GM23338 (cell line): ENCODE data around the gene WFS1. TPM values are rescaled to one million over a fixed set of nuclear protein-coding genes. Genes with fewer than 3 reads are reported as not detected.

Source experiments
- ATAC-seq: fragments of 200-7000 bp; cut with Tn5 transposase; 3 replicates; pipeline ENCODE4 v1.9.1; 2020
- DNase-seq: peaks from one replicate; pipeline ENCODE4 v3.0.0-alpha.2; 2015; ENCODE audit warnings: low spot score
- H2AFZ ChIP-seq: fragments of 200-600 bp; sonication (generic); 2 replicates; pipeline ENCODE4 v1.8.0; 2016; ENCODE audit warnings: antibody characterized with exemption, mild to moderate bottlenecking, moderate library complexity
- H3F3A ChIP-seq: fragments of 200-600 bp; sonication (generic); replicated peaks from 2 replicates; pipeline ENCODE4 v1.8.0; 2017; ENCODE audit warnings: antibody characterized with exemption, mixed run types, low read depth
- H3K27ac ChIP-seq: fragments of 200-600 bp; sonication (generic); 2 replicates; pipeline ENCODE4 v1.6.1; 2016; ENCODE audit warnings: low read depth
- H3K27me3 ChIP-seq: fragments of 200-600 bp; sonication (generic); 2 replicates; pipeline ENCODE4 v1.8.0; 2016; ENCODE audit warnings: mild to moderate bottlenecking, mixed run types, moderate library complexity; ENCODE audit not compliant: insufficient read depth
- H3K36me3 ChIP-seq: fragments of 200-600 bp; sonication (generic); 2 replicates; pipeline ENCODE4 v1.8.0; 2016; ENCODE audit warnings: mild to moderate bottlenecking; ENCODE audit not compliant: insufficient read depth
- H3K4me1 ChIP-seq: fragments of 200-600 bp; sonication (generic); 2 replicates; pipeline ENCODE4 v1.8.0; 2016; ENCODE audit warnings: mild to moderate bottlenecking, moderate library complexity; ENCODE audit not compliant: insufficient read depth
- H3K4me2 ChIP-seq: fragments of 200-600 bp; sonication (generic); 2 replicates; pipeline ENCODE4 v1.7.1; 2017; ENCODE audit warnings: mixed run types
- H3K4me3 ChIP-seq: fragments of 200-600 bp; sonication (generic); 2 replicates; pipeline ENCODE4 v1.6.1; 2016; ENCODE audit warnings: mixed run types
- H3K79me2 ChIP-seq: fragments of 200-600 bp; sonication (generic); replicated peaks from 2 replicates; pipeline ENCODE4 v1.8.0; 2017; ENCODE audit warnings: mild to moderate bottlenecking; ENCODE audit not compliant: insufficient read depth
- H3K9me2 ChIP-seq: fragments of 200-600 bp; sonication (generic); 2 replicates; pipeline ENCODE4 v1.8.0; 2017; ENCODE audit not compliant: insufficient read depth
- H4K20me1 ChIP-seq: fragments of 200-600 bp; sonication (generic); replicated peaks from 2 replicates; pipeline ENCODE4 v1.8.0; 2017; ENCODE audit warnings: mild to moderate bottlenecking; ENCODE audit not compliant: insufficient read depth
- H3K27ac Mint-ChIP-seq: 2 replicates; pipeline ENCODE4 v1.8.0; 2020; ENCODE audit warnings: inconsistent platforms, mild to moderate bottlenecking, moderate library complexity, mixed read lengths
- H3K27me3 Mint-ChIP-seq: 3 replicates; pipeline ENCODE4 v1.8.0; 2022; ENCODE audit warnings: low read depth, mild to moderate bottlenecking, moderate library complexity, mixed read lengths, inconsistent platforms; ENCODE audit not compliant: insufficient read depth, poor library complexity
- H3K36me3 Mint-ChIP-seq: 3 replicates; pipeline ENCODE4 v1.8.0; 2021; ENCODE audit warnings: low read depth, mild to moderate bottlenecking, inconsistent platforms, moderate library complexity, mixed read lengths
- H3K4me1 Mint-ChIP-seq: 3 replicates; pipeline ENCODE4 v1.8.0; 2020; ENCODE audit warnings: mild to moderate bottlenecking, inconsistent platforms, mixed read lengths
- H3K4me3 Mint-ChIP-seq: 3 replicates; pipeline ENCODE4 v1.8.0; 2021; ENCODE audit warnings: moderate library complexity, mild to moderate bottlenecking, inconsistent platforms, mixed read lengths
- H3K9me3 Mint-ChIP-seq: 3 replicates; pipeline ENCODE4 v1.8.0; 2020; ENCODE audit warnings: moderate library complexity, mild to moderate bottlenecking, inconsistent platforms, mixed read lengths
- CREB1 ChIP-seq: fragments of 250-450 bp; sonication (Bioruptor Pico); IDR thresholded peaks from 2 replicates; pipeline ENCODE4 v1.5.0; 2020; ENCODE audit warnings: low read depth, mild to moderate bottlenecking, moderate library complexity
- polyA plus RNA-seq: library from polyadenylated mRNA; unstranded; fragments of >200 nt; fragmentation: Nextera tagmentation; extraction: Ambion mirVana; gene quantifications from 2 replicates; pipeline ENCODE4 v1.2.1, GENCODE V29; 2016
- total RNA-seq: library from RNA; depleted of rRNA; stranded (reverse); fragments of >200 nt; shearing (Covaris generic); gene quantifications from 2 replicates; pipeline ENCODE4 v1.2.3, GENCODE V29; 2014
- TF ChIP-seq, protein P1 (sequence below), 2 experiments: fragments of 200-600 bp in 1 of 2; sonication (generic) in 1 of 2; conservative IDR thresholded peaks; 2 replicates each; pipeline versions ENCODE4 v1.5.1 to v1.6.1; 2016 to 2017; ENCODE audit warnings: antibody characterized with exemption in 2 of 2, low read depth in 2 of 2, mild to moderate bottlenecking in 2 of 2, moderate library complexity in 1 of 2
- TF ChIP-seq, protein P2 (sequence below): fragments of 250-450 bp; sonication (Bioruptor Pico); IDR thresholded peaks from 2 replicates; pipeline ENCODE4 v1.5.0; 2020; ENCODE audit warnings: mild to moderate bottlenecking, moderate library complexity

Gene WFS1
- total and polyA plus RNA-seq, 2 experiments from 2014 or later = 24.7 to 45.4 TPM

DNA sequence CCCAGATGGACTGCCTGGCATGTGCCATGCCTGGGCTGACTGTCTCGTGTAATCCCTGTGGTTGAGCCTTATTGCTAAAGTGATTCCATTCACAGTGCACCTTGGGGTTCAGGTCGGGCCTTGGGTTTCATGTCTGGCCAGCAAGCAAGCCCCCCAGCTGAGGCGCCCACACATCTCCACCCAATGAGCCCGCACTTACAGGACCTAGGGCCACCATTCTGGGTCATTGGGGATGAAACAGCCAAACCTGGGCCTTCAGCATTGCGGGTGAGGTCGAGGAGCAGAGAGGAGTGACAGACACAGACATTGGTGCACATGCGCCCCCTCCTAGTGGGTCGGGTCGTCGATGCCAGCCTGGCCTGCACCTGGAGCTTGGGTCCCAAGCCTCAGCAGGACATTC is 21.3 kb upstream of the WFS1 start (continued):
- TF ChIP-seq, protein P1, sequence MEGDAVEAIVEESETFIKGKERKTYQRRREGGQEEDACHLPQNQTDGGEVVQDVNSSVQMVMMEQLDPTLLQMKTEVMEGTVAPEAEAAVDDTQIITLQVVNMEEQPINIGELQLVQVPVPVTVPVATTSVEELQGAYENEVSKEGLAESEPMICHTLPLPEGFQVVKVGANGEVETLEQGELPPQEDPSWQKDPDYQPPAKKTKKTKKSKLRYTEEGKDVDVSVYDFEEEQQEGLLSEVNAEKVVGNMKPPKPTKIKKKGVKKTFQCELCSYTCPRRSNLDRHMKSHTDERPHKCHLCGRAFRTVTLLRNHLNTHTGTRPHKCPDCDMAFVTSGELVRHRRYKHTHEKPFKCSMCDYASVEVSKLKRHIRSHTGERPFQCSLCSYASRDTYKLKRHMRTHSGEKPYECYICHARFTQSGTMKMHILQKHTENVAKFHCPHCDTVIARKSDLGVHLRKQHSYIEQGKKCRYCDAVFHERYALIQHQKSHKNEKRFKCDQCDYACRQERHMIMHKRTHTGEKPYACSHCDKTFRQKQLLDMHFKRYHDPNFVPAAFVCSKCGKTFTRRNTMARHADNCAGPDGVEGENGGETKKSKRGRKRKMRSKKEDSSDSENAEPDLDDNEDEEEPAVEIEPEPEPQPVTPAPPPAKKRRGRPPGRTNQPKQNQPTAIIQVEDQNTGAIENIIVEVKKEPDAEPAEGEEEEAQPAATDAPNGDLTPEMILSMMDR (conservative IDR thresholded peaks at IDR 0.05; ENCODE audit: low read depth in 2 of 2) = no peak

DNA sequence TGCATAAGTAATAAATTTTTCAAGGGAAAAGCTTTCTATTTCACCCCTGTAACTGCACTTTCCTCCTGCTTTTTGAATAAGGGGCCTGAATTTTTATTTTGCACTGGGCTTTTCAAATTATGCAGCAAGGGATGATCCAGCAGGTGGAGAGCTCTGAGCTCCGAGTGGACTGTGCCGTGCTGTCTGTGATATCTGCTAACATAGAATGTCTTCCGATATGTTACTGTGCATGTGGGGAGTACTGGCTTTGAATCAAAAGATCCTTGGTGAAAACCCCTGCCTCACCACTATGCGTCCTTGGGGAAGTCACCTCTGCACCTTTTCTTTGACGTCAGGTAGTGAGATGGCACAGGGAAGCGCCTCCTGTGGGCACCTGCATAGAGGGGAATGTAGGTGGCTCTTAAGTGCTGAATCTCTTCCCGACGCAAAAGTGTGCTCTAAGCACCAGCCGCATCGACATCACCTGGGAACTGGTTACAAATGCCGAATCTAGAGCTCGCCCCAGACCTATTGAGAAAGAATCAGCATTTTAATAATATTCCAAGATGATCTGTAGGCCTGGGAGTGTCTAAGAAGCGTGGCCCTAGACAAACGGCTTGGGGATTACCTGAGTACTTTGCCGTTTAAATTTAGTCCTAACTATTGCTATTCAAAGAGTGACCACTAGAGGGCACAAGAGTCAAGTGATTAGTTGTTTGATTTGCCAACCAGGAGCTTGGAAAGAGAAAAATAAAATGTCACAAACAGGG is 19.2 kb upstream of the WFS1 start:
- Mint-ChIP-seq H3K4me1 (peaks cover 18% of the 10 kb centered on the region; the same call in 2 of the 3 replicates), H3K27me3 (peaks cover 5% of the 10 kb centered on the region), H3K9me3 (peaks cover 3% of the 10 kb centered on the region; the same call in 1 of the 3 replicates), H3K27ac (no peak overlapping the region), H3K36me3 (no peaks in the 10 kb centered on the region), H3K4me3 (peak overlapping the region; percentile 61)
- no peaks in the 10 kb centered on the region for H3K79me2 ChIP-seq
- H3K4me1 ChIP-seq = peaks cover 9% of the 10 kb centered on the region; the same call in 1 of the 2 replicates
- peak overlapping the region; percentile 50 for H3K4me2 ChIP-seq
- H3F3A ChIP-seq = no peaks in the 10 kb centered on the region
- peak overlapping the region; percentile 25; the same call in 1 of the 2 replicates for H3K4me3 ChIP-seq
- H2AFZ ChIP-seq = no peak overlapping the region
- H3K27me3 ChIP-seq = no peaks in the 10 kb centered on the region
- TF ChIP-seq, protein P1 (conservative IDR thresholded peaks at IDR 0.05; ENCODE audit: low read depth in 2 of 2) = peak; percentile 75 to 93
- TF ChIP-seq CREB1 (CRISPR knock-in tag) = peak; percentile 77
- TF ChIP-seq, protein P2, sequence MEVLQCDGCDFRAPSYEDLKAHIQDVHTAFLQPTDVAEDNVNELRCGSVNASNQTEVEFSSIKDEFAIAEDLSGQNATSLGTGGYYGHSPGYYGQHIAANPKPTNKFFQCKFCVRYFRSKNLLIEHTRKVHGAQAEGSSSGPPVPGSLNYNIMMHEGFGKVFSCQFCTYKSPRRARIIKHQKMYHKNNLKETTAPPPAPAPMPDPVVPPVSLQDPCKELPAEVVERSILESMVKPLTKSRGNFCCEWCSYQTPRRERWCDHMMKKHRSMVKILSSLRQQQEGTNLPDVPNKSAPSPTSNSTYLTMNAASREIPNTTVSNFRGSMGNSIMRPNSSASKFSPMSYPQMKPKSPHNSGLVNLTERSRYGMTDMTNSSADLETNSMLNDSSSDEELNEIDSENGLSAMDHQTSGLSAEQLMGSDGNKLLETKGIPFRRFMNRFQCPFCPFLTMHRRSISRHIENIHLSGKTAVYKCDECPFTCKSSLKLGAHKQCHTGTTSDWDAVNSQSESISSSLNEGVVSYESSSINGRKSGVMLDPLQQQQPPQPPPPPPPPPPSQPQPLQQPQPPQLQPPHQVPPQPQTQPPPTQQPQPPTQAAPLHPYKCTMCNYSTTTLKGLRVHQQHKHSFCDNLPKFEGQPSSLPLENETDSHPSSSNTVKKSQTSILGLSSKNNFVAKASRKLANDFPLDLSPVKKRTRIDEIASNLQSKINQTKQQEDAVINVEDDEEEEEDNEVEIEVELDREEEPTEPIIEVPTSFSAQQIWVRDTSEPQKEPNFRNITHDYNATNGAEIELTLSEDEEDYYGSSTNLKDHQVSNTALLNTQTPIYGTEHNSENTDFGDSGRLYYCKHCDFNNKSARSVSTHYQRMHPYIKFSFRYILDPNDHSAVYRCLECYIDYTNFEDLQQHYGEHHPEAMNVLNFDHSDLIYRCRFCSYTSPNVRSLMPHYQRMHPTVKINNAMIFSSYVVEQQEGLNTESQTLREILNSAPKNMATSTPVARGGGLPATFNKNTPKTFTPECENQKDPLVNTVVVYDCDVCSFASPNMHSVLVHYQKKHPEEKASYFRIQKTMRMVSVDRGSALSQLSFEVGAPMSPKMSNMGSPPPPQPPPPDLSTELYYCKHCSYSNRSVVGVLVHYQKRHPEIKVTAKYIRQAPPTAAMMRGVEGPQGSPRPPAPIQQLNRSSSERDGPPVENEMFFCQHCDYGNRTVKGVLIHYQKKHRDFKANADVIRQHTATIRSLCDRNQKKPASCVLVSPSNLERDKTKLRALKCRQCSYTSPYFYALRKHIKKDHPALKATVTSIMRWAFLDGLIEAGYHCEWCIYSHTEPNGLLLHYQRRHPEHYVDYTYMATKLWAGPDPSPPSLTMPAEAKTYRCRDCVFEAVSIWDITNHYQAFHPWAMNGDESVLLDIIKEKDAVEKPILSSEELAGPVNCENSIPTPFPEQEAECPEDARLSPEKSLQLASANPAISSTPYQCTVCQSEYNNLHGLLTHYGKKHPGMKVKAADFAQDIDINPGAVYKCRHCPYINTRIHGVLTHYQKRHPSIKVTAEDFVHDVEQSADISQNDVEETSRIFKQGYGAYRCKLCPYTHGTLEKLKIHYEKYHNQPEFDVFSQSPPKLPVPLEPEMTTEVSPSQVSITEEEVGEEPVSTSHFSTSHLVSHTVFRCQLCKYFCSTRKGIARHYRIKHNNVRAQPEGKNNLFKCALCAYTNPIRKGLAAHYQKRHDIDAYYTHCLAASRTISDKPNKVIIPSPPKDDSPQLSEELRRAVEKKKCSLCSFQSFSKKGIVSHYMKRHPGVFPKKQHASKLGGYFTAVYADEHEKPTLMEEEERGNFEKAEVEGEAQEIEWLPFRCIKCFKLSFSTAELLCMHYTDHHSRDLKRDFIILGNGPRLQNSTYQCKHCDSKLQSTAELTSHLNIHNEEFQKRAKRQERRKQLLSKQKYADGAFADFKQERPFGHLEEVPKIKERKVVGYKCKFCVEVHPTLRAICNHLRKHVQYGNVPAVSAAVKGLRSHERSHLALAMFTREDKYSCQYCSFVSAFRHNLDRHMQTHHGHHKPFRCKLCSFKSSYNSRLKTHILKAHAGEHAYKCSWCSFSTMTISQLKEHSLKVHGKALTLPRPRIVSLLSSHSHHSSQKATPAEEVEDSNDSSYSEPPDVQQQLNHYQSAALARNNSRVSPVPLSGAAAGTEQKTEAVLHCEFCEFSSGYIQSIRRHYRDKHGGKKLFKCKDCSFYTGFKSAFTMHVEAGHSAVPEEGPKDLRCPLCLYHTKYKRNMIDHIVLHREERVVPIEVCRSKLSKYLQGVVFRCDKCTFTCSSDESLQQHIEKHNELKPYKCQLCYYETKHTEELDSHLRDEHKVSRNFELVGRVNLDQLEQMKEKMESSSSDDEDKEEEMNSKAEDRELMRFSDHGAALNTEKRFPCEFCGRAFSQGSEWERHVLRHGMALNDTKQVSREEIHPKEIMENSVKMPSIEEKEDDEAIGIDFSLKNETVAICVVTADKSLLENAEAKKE (CRISPR knock-in tag) = no peak
- no peaks in the 10 kb centered on the region for H3K9me2 ChIP-seq
- peak; percentile 69 for ATAC-seq
- no peaks in the 10 kb centered on the region for H4K20me1 ChIP-seq
- H3K27ac ChIP-seq = no peak overlapping the region
- H3K36me3 ChIP-seq = no peaks in the 10 kb centered on the region
- peak; percentile 90 for DNase-seq
